Measurements from ENCODE around the gene RAD18.

RAD18 gene

GRCh38 chr3:8864402-8865350 lies 98.6 kb downstream of the RAD18 start:
- peak; percentile 28 for DNase-seq (ENCODE audit: low spot score)

GRCh38 chr3:8863891-8864290 lies 99.4 kb downstream of the RAD18 start:
- no peak for DNase-seq (ENCODE audit: low spot score)

- DNase-seq (ENCODE audit: low spot score), result no peak
Observed at GRCh38 chr3:8857720-8858367, 105.4 kb downstream of the RAD18 start.

GRCh38 chr3:8856721-8857120 lies 106.6 kb downstream of the RAD18 start:
- no peak for DNase-seq (ENCODE audit: low spot score)

DNA sequence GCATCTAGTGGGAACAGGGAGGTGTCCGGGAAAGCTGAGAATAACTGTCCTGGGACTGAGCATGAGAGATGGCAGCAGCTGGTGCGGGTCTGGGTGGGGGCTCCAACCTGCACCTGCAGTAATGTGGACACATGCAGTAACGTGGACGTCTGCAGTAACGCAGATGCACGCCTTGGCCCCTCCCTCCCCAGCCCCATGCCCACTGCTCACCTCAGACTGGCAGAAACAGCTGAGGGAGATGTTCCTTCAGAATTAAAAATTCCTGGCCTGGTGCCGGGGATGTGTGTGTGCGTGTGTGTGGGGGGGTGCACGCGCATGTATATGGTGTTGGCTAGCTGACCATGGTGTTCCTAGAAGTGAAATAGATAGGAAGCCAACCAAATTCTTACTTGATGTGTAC lies 107.2 kb downstream of the RAD18 start:
- no peak for DNase-seq (ENCODE audit: low spot score)

GRCh38 chr3:8854656-8855055 lies 108.6 kb downstream of the RAD18 start:
- no peak for DNase-seq (ENCODE audit: low spot score)

DNA sequence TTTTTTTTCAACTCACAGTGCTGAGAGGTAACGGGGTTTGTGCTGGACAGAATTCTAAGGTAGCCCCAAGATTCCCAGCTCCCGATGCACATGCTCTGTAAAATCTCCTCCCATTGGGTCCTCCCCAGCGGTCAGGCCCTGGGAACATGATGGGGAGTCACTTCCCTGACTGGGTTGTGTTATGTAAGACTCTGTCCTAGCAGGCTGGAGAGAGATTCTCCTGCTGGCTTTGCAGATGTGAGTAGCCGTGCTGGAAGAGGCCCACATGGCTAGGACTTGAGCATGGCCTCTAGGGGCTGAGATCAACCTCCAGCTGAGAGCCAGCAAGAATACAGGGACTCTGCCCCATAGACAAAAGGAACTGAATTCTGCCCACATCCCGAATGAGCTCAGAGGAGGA lies 110.2 kb downstream of the RAD18 start:
- no peak for DNase-seq (ENCODE audit: low spot score)

DNA sequence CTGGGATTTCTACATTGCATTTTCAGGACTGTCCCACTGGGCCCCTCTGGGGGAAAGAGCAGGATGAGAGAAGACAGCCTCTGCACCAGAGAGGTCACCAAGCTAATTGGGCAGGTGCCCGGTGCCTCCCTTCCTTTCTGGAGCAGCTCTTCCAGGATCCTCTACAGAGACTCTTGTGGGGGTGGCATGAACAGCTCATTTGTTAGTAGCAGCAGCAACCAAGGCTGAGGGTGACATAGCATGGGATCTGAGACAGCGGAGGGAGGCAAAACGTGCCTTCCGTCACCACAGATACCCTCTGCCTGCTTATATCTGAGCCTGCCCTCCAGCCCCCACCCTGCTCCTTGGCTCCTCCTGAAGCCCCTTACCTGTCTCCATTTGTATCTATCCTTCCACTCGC lies 110.8 kb downstream of the RAD18 start:
- no peak for DNase-seq (ENCODE audit: low spot score)

DNA sequence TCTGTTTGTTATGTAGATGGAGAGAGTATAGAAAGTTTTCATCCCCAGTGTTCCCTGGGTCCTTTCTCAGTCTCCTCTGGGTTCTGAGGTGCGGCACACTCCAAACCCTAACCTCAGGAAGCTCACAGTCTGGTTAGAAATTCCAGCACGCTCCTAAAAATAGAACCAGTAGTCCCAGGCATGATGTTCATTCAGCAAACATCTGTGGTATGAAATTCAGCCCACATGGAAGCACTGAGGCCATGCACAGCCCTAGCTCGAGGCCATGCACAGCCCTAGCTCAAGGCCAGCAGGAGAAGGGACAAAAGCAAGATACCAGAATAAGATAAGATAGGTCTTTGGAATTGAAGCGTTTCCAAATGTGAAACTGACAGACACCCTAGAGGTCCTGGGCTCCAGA lies 111.6 kb downstream of the RAD18 start:
- DNase-seq (ENCODE audit: low spot score), result no peak

GRCh38 chr3:8848696-8849131 lies 114.6 kb downstream of the RAD18 start:
- DNase-seq (ENCODE audit: low spot score), result no peak

- DNase-seq (ENCODE audit: low spot score), result no peak
Observed at GRCh38 chr3:8847317-8847716, 116.0 kb downstream of the RAD18 start.

- no peak for DNase-seq (ENCODE audit: low spot score)
Observed at GRCh38 chr3:8846176-8846575, 117.1 kb downstream of the RAD18 start.

- no peak for DNase-seq (ENCODE audit: low spot score)
Observed at GRCh38 chr3:8845641-8846040, 117.6 kb downstream of the RAD18 start.

DNA sequence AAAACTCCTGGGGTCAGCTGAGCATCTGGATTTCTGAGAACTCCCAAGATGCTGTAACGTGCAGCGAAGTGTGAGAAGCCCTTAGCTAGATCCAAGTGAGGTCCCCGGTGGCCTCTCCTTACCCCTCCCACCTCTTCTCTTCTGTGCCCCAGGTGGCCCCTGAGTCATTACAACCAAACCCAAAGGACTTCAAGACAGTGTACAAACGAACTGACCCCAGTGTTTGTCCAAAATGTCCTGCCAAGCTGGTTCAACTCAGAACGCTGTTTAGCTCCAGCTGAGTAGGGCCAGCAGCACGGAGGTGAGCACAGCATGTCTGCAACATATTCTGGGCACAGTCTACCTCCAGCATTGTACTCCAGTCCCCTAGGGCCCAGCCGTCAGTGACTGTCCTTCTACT lies 119.9 kb downstream of the RAD18 start:
- no peak for DNase-seq (ENCODE audit: low spot score)

GRCh38 chr3:8842293-8842692 lies 121.0 kb downstream of the RAD18 start:
- no peak for DNase-seq (ENCODE audit: low spot score)

- no peak for DNase-seq (ENCODE audit: low spot score)
Observed at GRCh38 chr3:8841472-8841871, 121.8 kb downstream of the RAD18 start.

- no peak for DNase-seq (ENCODE audit: low spot score)
Observed at GRCh38 chr3:8840556-8840955, 122.7 kb downstream of the RAD18 start.

DNA sequence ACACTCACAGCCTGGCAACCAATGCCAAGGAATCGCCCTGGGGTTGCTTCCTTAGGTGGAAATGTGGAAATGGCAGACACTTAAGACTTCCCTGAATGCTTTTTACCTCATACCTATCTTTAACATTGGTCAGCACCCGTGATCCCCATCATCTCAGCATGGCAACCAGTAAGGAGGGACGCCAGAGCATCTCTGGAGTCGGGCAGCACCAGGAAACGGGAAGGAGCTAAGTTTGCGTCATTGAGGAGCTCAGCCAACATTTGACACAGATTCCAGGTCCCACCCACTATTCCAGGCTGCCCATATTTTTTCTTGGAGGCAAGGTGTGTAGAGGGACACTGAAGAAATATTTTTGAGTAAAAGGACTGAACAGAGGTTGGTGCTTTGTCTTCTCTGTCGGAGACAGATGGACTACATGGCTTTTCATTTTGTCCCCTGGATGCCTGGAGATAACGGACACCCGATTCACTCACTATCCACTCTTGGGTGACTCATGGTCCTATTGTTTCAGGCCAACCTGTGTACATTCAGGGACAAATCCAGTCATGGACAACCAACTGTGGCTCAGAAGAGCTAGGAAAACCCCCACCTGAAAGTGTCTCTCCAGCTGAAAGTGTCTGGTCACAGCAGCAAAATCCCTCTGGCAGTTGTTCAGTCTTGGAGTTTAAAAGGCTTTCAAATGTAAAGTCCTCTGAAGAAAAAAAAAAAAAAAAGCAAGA lies 123.5 kb downstream of the RAD18 start:
- DNase-seq (ENCODE audit: low spot score), result no peak

GRCh38 chr3:8838765-8839423 lies 124.4 kb downstream of the RAD18 start:
- DNase-seq (ENCODE audit: low spot score), result no peak

DNA sequence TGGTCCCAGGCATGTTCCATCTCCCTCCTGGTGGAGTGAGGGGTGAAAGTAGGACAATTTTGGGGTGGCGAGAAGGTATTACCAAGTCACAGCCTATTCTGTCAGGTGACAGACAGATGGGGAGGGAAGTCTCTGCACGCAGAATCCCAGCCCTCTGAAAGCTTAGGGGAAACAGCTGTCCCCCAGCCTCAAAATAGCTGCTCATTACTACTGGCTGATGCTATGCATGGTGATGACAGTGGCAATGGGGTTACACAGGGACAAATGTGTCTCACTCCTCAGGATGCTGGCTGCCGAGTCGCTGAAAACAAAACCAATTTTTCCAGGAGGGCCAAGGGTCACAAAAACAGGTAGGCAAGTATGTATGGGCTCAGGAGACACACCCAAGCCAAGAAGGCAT lies 125.0 kb downstream of the RAD18 start:
- DNase-seq (ENCODE audit: low spot score), result no peak

DNA sequence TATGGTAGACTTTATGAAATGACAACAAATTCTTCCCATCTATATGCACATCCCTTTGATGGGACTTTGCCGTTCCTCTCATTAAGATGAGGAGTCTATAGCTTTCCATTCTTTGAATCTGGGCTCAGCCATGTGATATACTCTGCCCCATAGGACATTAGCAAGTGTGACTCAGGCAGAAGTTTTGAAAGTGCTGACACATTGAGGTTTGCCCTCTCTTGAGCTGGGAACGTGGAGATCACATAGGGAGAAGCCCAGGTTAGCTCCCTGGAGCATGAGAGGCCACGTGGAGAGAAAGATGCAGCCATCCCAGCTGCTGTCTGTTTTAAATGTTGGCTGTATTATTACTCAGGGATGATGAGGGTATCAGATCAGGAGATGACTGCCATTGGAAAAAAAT lies 126.1 kb downstream of the RAD18 start:
- DNase-seq (ENCODE audit: low spot score), result no peak

DNA sequence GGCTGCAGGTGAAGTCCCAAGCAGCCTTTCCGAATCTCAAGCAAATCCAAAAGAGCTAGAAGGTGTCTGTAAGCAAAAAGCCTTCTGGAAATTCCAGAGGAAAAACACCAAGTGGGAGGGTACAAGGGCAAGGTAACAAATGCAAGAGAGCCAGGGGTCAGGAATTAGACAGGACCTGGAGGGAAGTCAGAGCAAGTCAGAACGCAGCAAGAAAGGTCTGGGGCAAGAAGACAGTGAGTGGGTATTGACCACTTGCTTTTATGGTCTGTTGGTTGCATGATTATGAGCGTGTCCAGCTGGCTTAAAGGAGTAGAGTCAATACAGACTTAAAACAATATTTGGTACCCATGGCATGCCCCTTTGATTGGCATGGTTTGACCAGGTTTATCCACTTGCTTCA lies 127.2 kb downstream of the RAD18 start:
- no peak for DNase-seq (ENCODE audit: low spot score)
